Neural progenitor cell (in vitro differentiated cells): ENCODE results near the gene PKD1L1.

ENCODE experiments used
- EZH2 ChIP-seq: fragments of 200-600 bp; sonication (generic); IDR thresholded peaks from 2 replicates; pipeline ENCODE4 v1.6.1; 2017; ENCODE audit warnings: antibody characterized with exemption, mild to moderate bottlenecking, moderate library complexity
- TF ChIP-seq, protein P1 (sequence below): fragments of 200-600 bp; sonication (generic); IDR thresholded peaks from 2 replicates; pipeline ENCODE4 v1.5.1; 2017; ENCODE audit warnings: antibody characterized with exemption, mild to moderate bottlenecking

DNA sequence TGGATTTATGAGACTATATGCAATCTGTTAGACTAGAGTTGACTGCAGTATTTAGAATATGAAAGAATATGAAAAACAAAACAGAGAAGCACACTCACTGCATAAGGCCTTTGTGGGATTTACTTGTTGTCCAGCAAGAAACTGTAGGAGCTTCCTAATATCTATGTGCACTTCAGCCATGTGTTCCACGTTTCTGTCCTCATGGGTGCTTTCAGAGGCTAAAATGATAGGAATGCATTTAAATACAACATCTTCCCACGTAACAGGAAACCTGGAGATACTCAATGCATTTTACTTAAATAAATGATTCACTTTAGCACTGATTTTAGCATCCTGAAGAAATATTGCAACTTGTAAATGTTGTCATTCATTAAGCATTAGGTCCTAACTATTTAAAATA lies 19.4 kb upstream of the PKD1L1 start:
- TF ChIP-seq, protein P1, sequence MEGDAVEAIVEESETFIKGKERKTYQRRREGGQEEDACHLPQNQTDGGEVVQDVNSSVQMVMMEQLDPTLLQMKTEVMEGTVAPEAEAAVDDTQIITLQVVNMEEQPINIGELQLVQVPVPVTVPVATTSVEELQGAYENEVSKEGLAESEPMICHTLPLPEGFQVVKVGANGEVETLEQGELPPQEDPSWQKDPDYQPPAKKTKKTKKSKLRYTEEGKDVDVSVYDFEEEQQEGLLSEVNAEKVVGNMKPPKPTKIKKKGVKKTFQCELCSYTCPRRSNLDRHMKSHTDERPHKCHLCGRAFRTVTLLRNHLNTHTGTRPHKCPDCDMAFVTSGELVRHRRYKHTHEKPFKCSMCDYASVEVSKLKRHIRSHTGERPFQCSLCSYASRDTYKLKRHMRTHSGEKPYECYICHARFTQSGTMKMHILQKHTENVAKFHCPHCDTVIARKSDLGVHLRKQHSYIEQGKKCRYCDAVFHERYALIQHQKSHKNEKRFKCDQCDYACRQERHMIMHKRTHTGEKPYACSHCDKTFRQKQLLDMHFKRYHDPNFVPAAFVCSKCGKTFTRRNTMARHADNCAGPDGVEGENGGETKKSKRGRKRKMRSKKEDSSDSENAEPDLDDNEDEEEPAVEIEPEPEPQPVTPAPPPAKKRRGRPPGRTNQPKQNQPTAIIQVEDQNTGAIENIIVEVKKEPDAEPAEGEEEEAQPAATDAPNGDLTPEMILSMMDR: no peak
- TF ChIP-seq EZH2: no peak
